ENCODE results near the gene SAMD1. TPM values are rescaled to one million over a fixed set of nuclear protein-coding genes. Genes with fewer than 3 reads are reported as not detected.

SAMD1 gene
- total and polyA plus RNA-seq, 2 of the 13 experiments (the other 11 are each of a cell fraction or from before 2014, with no cell fraction given): 17.5 to 45.0 TPM

DNA sequence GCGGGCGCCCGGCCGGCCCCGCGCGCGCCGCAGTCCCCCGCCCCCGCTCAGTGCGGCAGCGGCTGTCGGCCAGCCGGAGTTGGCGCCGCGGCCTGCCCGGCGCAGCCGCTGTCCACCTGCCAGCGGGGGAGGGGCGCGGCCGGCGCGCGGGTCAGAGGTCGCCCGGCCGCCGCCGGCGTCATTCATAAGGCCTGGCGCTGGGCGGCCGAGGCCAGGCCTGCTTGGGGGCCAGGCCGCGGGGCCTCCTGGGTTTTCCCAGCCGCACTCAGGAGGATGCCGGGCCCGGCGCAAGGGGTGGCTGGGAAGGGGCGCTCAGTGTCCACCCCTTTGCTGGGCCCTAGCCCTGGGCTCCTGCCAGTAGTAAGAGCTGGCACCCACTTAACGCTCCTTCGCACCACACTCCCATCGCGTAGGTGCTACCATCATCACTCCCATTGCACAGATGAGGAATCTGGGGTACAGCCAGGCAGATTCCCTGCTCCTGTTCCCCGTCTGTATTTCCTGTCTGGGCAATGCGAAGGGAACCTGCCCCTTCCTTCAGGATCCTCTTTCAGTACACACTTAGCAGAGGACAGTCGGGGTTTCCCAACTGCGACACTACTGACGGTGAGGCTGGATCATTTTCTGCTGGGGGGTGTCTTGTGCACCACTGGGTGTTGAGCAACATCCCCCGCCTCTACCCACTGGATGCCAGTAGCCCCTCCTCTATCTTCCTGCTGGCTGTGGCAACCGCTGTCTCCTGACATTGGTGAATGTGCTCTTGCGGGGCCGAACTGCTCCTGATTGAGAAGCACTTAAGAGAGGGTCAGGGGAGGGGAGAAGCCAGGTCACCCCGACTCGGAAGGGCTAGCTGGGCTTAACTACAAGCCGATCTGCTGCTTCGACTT is 27.9 kb upstream of the SAMD1 start (continued):
- TF ChIP-seq, protein P1, sequence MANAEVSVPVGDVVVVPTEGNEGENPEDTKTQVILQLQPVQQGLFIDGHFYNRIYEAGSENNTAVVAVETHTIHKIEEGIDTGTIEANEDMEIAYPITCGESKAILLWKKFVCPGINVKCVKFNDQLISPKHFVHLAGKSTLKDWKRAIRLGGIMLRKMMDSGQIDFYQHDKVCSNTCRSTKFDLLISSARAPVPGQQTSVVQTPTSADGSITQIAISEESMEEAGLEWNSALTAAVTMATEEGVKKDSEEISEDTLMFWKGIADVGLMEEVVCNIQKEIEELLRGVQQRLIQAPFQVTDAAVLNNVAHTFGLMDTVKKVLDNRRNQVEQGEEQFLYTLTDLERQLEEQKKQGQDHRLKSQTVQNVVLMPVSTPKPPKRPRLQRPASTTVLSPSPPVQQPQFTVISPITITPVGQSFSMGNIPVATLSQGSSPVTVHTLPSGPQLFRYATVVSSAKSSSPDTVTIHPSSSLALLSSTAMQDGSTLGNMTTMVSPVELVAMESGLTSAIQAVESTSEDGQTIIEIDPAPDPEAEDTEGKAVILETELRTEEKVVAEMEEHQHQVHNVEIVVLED (CRISPR knock-in tag; IDR thresholded peaks at IDR 0.05; ENCODE audit: borderline replicate concordance): peak; percentile 61; the same call in 1 of the 2 replicates
- TF ChIP-seq POGZ (CRISPR knock-in tag; IDR thresholded peaks at IDR 0.05) (0 out of 2 replicates have a peak, but pooled peaks have one; percentile 17), ZNF317 (CRISPR knock-in tag; IDR thresholded peaks at IDR 0.05) (peak; percentile 89), POLR2A (IDR thresholded peaks at IDR 0.05; ENCODE audit: insufficient read depth in 1 of 2, low read depth in 2 of 2, low read length in 2 of 2) (peak; percentile 57 to 74), ZNF225 (CRISPR knock-in tag; IDR thresholded peaks at IDR 0.05) (peak; percentile 86; the same call in 1 of the 2 replicates), ZNF12 (CRISPR knock-in tag; IDR thresholded peaks at IDR 0.05) (no peak), SSRP1 (CRISPR knock-in tag; IDR thresholded peaks at IDR 0.05) (0 out of 2 replicates have a peak, but pooled peaks have one; percentile 57), ZFY (CRISPR knock-in tag; IDR thresholded peaks at IDR 0.05) (peak; percentile 98), DMAP1 (CRISPR knock-in tag; IDR thresholded peaks at IDR 0.05) (no peak; the same call in 1 of the 2 replicates), NRL (CRISPR knock-in tag; IDR thresholded peaks at IDR 0.05; ENCODE audit: borderline replicate concordance) (peak; percentile 44; the same call in 1 of the 2 replicates), MXI1 (IDR thresholded peaks at IDR 0.05; ENCODE audit: borderline replicate concordance, low read depth, low read length) (peak; percentile 51; the same call in 1 of the 3 replicates), PITX1 (CRISPR knock-in tag; IDR thresholded peaks at IDR 0.05) (peak; percentile 45; the same call in 1 of the 2 replicates)
- TF ChIP-seq, protein P2, sequence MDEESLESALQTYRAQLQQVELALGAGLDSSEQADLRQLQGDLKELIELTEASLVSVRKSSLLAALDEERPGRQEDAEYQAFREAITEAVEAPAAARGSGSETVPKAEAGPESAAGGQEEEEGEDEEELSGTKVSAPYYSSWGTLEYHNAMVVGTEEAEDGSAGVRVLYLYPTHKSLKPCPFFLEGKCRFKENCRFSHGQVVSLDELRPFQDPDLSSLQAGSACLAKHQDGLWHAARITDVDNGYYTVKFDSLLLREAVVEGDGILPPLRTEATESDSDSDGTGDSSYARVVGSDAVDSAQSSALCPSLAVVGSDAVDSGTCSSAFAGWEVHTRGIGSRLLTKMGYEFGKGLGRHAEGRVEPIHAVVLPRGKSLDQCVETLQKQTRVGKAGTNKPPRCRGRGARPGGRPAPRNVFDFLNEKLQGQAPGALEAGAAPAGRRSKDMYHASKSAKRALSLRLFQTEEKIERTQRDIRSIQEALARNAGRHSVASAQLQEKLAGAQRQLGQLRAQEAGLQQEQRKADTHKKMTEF (CRISPR knock-in tag; IDR thresholded peaks at IDR 0.05): peak; percentile 64; the same call in 1 of the 2 replicates
- TF ChIP-seq, protein P3, sequence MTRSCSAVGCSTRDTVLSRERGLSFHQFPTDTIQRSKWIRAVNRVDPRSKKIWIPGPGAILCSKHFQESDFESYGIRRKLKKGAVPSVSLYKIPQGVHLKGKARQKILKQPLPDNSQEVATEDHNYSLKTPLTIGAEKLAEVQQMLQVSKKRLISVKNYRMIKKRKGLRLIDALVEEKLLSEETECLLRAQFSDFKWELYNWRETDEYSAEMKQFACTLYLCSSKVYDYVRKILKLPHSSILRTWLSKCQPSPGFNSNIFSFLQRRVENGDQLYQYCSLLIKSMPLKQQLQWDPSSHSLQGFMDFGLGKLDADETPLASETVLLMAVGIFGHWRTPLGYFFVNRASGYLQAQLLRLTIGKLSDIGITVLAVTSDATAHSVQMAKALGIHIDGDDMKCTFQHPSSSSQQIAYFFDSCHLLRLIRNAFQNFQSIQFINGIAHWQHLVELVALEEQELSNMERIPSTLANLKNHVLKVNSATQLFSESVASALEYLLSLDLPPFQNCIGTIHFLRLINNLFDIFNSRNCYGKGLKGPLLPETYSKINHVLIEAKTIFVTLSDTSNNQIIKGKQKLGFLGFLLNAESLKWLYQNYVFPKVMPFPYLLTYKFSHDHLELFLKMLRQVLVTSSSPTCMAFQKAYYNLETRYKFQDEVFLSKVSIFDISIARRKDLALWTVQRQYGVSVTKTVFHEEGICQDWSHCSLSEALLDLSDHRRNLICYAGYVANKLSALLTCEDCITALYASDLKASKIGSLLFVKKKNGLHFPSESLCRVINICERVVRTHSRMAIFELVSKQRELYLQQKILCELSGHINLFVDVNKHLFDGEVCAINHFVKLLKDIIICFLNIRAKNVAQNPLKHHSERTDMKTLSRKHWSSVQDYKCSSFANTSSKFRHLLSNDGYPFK (CRISPR knock-in tag; IDR thresholded peaks at IDR 0.05; ENCODE audit: borderline replicate concordance): 0 out of 2 replicates have a peak, but pooled peaks have one; percentile 29
